Adrenal gland (tissue), 12 donors: ENCODE results near the gene PHF2. TPM values are rescaled to one million over a fixed set of nuclear protein-coding genes. Genes with fewer than 3 reads are reported as not detected.
A peak's percentile ranks its signal among the peaks of the same experiment; 100 is the strongest.

Experiments
- DNase-seq, 7 donors: peaks; one replicate each; pipeline ENCODE4 v3.0.0-alpha.2; 2019 to 2020
- H3K27ac ChIP-seq, 5 donors: fragments of 200-600 bp; sonication (generic) in 4 of 5; 1 replicate in 3 of 5; 2 replicates in 2 of 5; pipeline versions ENCODE4 v1.5.1 to v1.8.0; 2016 to 2020; ENCODE audit warnings: mild to moderate bottlenecking in 1 of 5
- H3K27me3 ChIP-seq: fragments of 200-600 bp; 2 replicates; pipeline ENCODE4 v1.8.0; 2021
- H3K36me3 ChIP-seq, 2 donors: fragments of 200-600 bp; replicated peaks in 1 of 2; 1 replicate in 1 of 2; 2 replicates in 1 of 2; pipeline versions ENCODE4 v1.5.1 to v1.8.0; 2018 to 2022
- H3K4me1 ChIP-seq, 2 donors: fragments of 200-600 bp; replicated peaks in 1 of 2; 1 replicate in 1 of 2; 2 replicates in 1 of 2; pipeline versions ENCODE4 v1.5.1 to v1.8.0; 2018 to 2021
- H3K4me3 ChIP-seq, 4 donors: fragments of 200-600 bp; sonication (generic) in 3 of 4; one replicate each; pipeline ENCODE4 v1.5.1; 2016 to 2018
- H3K9me3 ChIP-seq, 3 donors: fragments of 200-600 bp; sonication (generic) in 1 of 3; replicated peaks in 1 of 3; 1 replicate in 2 of 3; 2 replicates in 1 of 3; pipeline versions ENCODE4 v1.5.1 to v1.8.0; 2016 to 2021
- POLR2A ChIP-seq, 2 donors: fragments of 450-650 bp; IDR thresholded peaks; one replicate each; pipeline ENCODE4 v1.6.1; 2017; ENCODE audit warnings: antibody characterized with exemption in 2 of 2, mild to moderate bottlenecking in 2 of 2, moderate library complexity in 1 of 2
- WGBS, 4 donors: extraction: QIAGEN DNeasy Blood & Tissue Kit in 2 of 4; methylation state at CpG; one replicate each; pipeline versions ENCODE4 v1.1.5 to v1.1.7; 2013 to 2017; 5-methylcytosine and 5-hydroxymethylcytosine counted together
- intact Hi-C, 2 donors: fragments of 100-400 bp; cut with DNase I; formaldehyde crosslinking; loops; one replicate each; pipeline versions ENCODE4 v1.14.1 to v1.15.0; 2022 to 2023
- polyA plus RNA-seq, 3 donors: library from polyadenylated mRNA; stranded (reverse); fragments of 200-250 nt in 2 of 3; fragments of 350-450 nt in 1 of 3; fragmentation: Illumina TruSeq in 1 of 3; extraction: RNeasy Lipid Tissue Mini Kit (QIAGEN cat#74804) in 1 of 3; gene quantifications; one replicate each; pipeline ENCODE4 v1.2.3, GENCODE V29; 2013 to 2014
- total RNA-seq, 9 donors: library from RNA; depleted of rRNA in 4 of 9; stranded (reverse); fragments of >200 nt in 4 of 9; fragments of 120-200 nt in 1 of 9; fragmentation: NEBNext Ultra II Directional in 1 of 9; extraction: Animal tissue kit (Norgen Biotek cat#: 25700) in 1 of 9; gene quantifications; one replicate each; pipeline versions ENCODE4 v1.1.0 to v1.2.4, GENCODE V29; 2013 to 2023
- TF ChIP-seq, protein P1 (sequence below), 6 experiments: fragments of 450-650 bp in 4 of 6; fragments of 200-600 bp in 2 of 6; sonication (generic) in 1 of 6; IDR thresholded peaks; 1 replicate in 5 of 6; 2 replicates in 1 of 6; pipeline versions ENCODE4 v1.5.1 to v1.8.0; 2016 to 2021; ENCODE audit warnings: antibody characterized with exemption in 6 of 6, mild to moderate bottlenecking in 2 of 6, moderate library complexity in 1 of 6
- donor health status: healthy with polysubstance abuse.
- donor health status: Bipolar disorder and iron deficiency.
- donor health status: DM: yes; HTN: yes; CAD: no.
- donor health status: DM: no; HTN: no; CAD: no.
- donor health status: DM: no; HTN: no; CAD: no.
- donor health status: DM: yes; HTN: yes; CAD: no.

Gene PHF2
- total and polyA plus RNA-seq, 12 donors = 11.0 to 37.6 (median 22.0) TPM

DNA sequence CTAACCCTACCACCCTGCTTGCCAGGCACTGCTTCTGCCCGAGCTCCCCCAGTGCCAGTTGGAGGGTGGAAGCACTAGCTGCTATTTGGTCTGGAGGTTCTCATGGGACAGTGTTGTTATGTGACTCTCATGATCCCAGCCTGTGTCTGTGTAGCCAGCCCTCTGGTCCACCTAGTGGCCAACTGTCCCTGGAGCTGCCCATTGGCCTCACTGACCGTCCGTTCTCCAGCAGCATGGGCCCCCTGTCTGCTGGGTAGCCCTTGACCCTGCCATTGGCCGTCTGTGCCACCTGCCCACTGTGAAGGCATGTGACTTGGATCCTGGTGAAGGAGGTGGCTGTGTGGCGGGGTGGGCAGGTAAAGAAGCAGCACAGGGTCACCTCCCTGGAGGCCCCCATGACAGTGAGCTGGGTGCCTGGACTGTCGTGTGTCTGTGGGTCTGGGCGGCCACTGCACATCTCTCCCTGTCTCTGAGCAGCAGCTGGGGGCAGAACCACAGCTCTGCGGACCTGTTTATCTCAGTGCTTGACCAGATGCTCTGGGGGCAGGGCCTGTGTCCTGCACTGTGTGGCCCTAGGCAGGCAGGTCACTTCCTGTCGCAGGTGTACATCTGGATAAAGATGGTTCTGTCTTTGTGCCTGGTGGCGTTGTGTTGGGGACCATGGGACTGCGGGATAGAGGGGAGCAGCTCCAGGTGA, 11.4 kb downstream of the PHF2 start:
- DNase-seq = peak in 4 of 7 donors; percentile 14 to 55 (median 23)
- Histone ChIP-seq H3K4me3 (no peak overlapping the region), H3K36me3 (no peaks in the 10 kb centered on the region), H3K9me3 (no peaks in the 10 kb centered on the region), H3K4me1 (peaks cover 6 to 30% of the 10 kb centered on the region in 2 donors), H3K27me3 (no peaks in the 10 kb centered on the region), H3K27ac (no peak overlapping the region)
- WGBS, 4 donors = 91 to 100% (median 93%) methylated on average over 3 to 11 of the region's 11 CpGs
- intact Hi-C loops = no loop called here
- no peak for TF ChIP-seq POLR2A (IDR thresholded peaks at IDR 0.05)
- TF ChIP-seq, protein P1, sequence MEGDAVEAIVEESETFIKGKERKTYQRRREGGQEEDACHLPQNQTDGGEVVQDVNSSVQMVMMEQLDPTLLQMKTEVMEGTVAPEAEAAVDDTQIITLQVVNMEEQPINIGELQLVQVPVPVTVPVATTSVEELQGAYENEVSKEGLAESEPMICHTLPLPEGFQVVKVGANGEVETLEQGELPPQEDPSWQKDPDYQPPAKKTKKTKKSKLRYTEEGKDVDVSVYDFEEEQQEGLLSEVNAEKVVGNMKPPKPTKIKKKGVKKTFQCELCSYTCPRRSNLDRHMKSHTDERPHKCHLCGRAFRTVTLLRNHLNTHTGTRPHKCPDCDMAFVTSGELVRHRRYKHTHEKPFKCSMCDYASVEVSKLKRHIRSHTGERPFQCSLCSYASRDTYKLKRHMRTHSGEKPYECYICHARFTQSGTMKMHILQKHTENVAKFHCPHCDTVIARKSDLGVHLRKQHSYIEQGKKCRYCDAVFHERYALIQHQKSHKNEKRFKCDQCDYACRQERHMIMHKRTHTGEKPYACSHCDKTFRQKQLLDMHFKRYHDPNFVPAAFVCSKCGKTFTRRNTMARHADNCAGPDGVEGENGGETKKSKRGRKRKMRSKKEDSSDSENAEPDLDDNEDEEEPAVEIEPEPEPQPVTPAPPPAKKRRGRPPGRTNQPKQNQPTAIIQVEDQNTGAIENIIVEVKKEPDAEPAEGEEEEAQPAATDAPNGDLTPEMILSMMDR (IDR thresholded peaks at IDR 0.05) = peak in 2 of 6 experiments; percentile 13 to 31

DNA sequence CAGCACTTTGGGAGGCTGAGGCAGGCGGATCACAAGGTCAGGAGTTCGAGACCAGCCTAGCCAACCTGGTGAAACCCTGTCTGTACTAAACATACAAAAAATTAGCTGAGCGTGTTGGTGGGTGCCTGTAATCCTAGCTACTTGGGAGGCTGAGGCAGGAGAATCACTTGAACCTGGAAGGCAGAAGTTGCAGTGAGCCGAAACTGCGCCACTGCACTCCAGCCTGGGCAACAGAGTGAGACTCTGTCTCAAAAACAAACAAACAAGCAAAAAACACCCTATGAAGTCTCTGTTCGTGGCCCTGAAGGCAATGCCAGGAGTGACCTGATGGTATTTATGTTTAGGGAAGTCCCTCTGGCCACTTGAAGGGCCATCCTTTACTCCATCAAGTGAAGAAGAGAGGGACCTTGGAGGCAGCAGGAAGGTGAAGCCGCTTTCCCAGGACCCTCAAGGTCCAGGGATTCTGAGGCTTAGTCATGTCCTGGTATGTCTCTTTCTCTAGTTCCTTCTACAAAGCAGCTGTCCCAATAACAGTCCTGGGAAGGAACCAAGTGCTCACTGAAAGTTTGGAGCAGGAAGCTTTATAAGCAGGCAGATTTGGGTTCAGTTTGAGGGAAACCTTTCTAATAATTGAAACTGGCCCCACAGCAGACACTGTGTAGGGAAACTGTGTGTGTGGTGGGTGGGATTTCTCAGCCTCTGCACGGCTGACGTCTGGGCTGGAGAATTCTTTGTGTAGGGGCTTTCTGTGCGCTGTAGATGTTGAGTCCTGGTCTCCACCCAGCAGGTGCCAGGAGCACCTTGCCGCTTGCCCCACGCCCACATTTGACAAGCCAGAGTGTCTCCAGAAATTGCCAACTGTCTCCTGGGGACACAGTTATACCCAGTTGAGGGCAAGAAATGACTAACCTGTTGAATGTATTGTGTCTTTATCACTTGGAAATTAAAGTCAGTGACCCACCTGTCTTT, 12.5 kb downstream of the PHF2 start:
- Histone ChIP-seq H3K36me3 (no peaks in the 10 kb centered on the region), H3K27ac (peak overlapping the region in 3 of 5 donors; percentile 18 to 39 (median 29)), H3K9me3 (no peaks in the 10 kb centered on the region), H3K27me3 (no peaks in the 10 kb centered on the region), H3K4me1 (peaks cover 6 to 30% of the 10 kb centered on the region in 2 donors), H3K4me3 (no peak overlapping the region)
- TF ChIP-seq, protein P1 (IDR thresholded peaks at IDR 0.05) = no peak
- no peak for TF ChIP-seq POLR2A (IDR thresholded peaks at IDR 0.05)
- DNase-seq = peak in 3 of 7 donors; percentile 14 to 49 (median 17)
- intact Hi-C loops = no loop called here
- WGBS, 4 donors = 77 to 79% (median 78%) methylated on average over 9 to 12 of the region's 12 CpGs

DNA sequence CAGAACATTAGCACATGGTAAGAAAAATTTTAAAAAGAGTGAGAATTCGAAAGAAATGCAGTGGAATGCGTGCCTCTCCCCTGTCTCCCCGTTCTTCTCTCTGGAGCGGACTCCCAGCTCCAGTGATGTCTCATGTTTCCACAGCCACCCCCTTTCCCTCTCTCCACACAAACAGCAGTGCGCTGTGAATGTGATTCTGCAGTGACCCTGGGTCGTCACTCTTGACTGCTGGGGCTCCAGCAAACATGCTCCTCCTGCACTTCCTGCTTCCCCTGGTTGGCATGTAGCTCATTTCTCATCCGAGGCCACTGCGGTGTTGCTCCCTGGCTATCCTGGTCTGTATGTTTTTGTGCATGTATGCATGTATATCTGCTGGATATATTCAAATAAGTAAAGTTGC, 13.3 kb downstream of the PHF2 start:
- Histone ChIP-seq H3K4me1 (peaks cover 6 to 30% of the 10 kb centered on the region in 2 donors), H3K9me3 (no peaks in the 10 kb centered on the region), H3K27me3 (no peaks in the 10 kb centered on the region), H3K4me3 (no peak overlapping the region), H3K27ac (peak overlapping the region in 3 of 5 donors; percentile 18 to 39 (median 28)), H3K36me3 (no peaks in the 10 kb centered on the region)
- TF ChIP-seq, protein P1 (IDR thresholded peaks at IDR 0.05) = no peak
- TF ChIP-seq POLR2A (IDR thresholded peaks at IDR 0.05) = peak in 1 of 2 donors; percentile 48
- intact Hi-C loops = no loop called here
- DNase-seq = peak in 6 of 7 donors; percentile 57 to 79 (median 67)
- WGBS, 4 donors = 13 to 24% (median 17%) methylated on average over 8 of the region's 8 CpGs
